CD4-positive, alpha-beta T cell (primary cell): ENCODE results near the gene IFI27L1. TPM values are rescaled to one million over a fixed set of nuclear protein-coding genes. Genes with fewer than 3 reads are reported as not detected.

Source experiments
- ATAC-seq: fragments of 200-7000 bp; cut with Tn5 transposase; one replicate; pipeline ENCODE4 v1.10.0; 2022; ENCODE audit warnings: mild to moderate bottlenecking; ENCODE audit not compliant: poor library complexity
- CTCF ChIA-PET: fragments of 350-600 bp; sonication (Branson Sonifier 250); formaldehyde crosslinking; loops from one replicate; lab custom pipeline; 2021; ENCODE audit warnings: antibody characterized with exemption, inconsistent platforms; lab: Charles Lee
- POLR2A ChIA-PET: fragments of 350-600 bp; sonication (Branson Sonifier 250); formaldehyde crosslinking; loops from one replicate; lab custom pipeline; 2021; ENCODE audit warnings: antibody characterized with exemption, inconsistent platforms; lab: Charles Lee
- DNase-seq, 14 experiments: peaks; one replicate each; pipeline ENCODE4 v3.0.0-alpha.2; 2013 to 2020; ENCODE audit warnings: mixed read lengths in 2 of 14
- H3K27ac ChIP-seq, 2 donors: one replicate each; pipeline versions ENCODE4 v1.5.1 to v1.7.0; 2013; ENCODE audit warnings: low read length in 2 of 2, low read depth in 1 of 2, mild to moderate bottlenecking in 1 of 2
- H3K27me3 ChIP-seq, 2 experiments: 1 replicate in 1 of 2; 2 replicates in 1 of 2; pipeline versions ENCODE4 v1.6.1 to v1.7.0; 2013; ENCODE audit warnings: low read length in 2 of 2, control low read depth in 1 of 2, mild to moderate bottlenecking in 1 of 2, moderate library complexity in 1 of 2; ENCODE audit not compliant: insufficient read depth in 2 of 2, control insufficient read depth in 1 of 2
- H3K36me3 ChIP-seq: one replicate; pipeline ENCODE4 v1.6.1; 2013; ENCODE audit warnings: low read length, control low read depth; ENCODE audit not compliant: insufficient read depth
- H3K4me1 ChIP-seq: one replicate; pipeline ENCODE4 v1.6.1; 2013; ENCODE audit warnings: low read length, control low read depth; ENCODE audit not compliant: insufficient read depth
- H3K4me3 ChIP-seq: one replicate; pipeline ENCODE4 v1.5.1; 2013; ENCODE audit warnings: mild to moderate bottlenecking, low read length, moderate library complexity
- H3K9me3 ChIP-seq, 2 experiments: 1 replicate in 1 of 2; 2 replicates in 1 of 2; pipeline versions ENCODE4 v1.6.1 to v1.7.0; 2013; ENCODE audit warnings: low read length in 2 of 2, mild to moderate bottlenecking in 2 of 2, control low read depth in 1 of 2, moderate library complexity in 1 of 2; ENCODE audit not compliant: control insufficient read depth in 1 of 2, insufficient read depth in 1 of 2
- H3K27ac Mint-ChIP-seq: one replicate; pipeline ENCODE4 v1.8.0; 2020; ENCODE audit warnings: mixed read lengths
- H3K27me3 Mint-ChIP-seq: one replicate; pipeline ENCODE4 v1.8.0; 2021; ENCODE audit warnings: mixed read lengths
- H3K36me3 Mint-ChIP-seq: one replicate; pipeline ENCODE4 v1.8.0; 2021; ENCODE audit warnings: low read depth, mixed read lengths
- H3K4me1 Mint-ChIP-seq: one replicate; pipeline ENCODE4 v1.8.0; 2021; ENCODE audit warnings: low read depth, mixed read lengths
- H3K4me3 Mint-ChIP-seq: one replicate; pipeline ENCODE4 v1.8.0; 2020; ENCODE audit warnings: mild to moderate bottlenecking, mixed read lengths
- H3K9me3 Mint-ChIP-seq: one replicate; pipeline ENCODE4 v1.8.0; 2020; ENCODE audit warnings: mixed read lengths
- CTCF ChIP-seq: fragments of 200-600 bp; IDR thresholded peaks from one replicate; pipeline ENCODE4 v1.8.0; 2022; ENCODE audit warnings: antibody characterized with exemption, mild to moderate bottlenecking
- intact Hi-C, 2 experiments: fragments of 100-400 bp; cut with DNase I in 1 of 2; cut with micrococcal nuclease in 1 of 2; formaldehyde crosslinking; loops; one replicate each; pipeline versions ENCODE4 v1.15.1 to v1.9.0; 2023 to 2025; cut with DNase I, micrococcal nuclease
- total RNA-seq, 174 experiments: library from RNA in 2 of 174; stranded (reverse) in 2 of 174; gene quantifications; one replicate each; pipeline ENCODE4 v1.2.3 and lab custom pipeline; 2021 to 2026

Gene IFI27L1
- total RNA-seq, 2 experiments from 2014 or later = 14.1 to 14.3 TPM

- Mint-ChIP-seq H3K36me3 (peaks cover 9% of the 10 kb centered on the region), H3K4me3 (no peak overlapping the region), H3K27ac (no peak overlapping the region), H3K27me3 (no peaks in the 10 kb centered on the region), H3K4me1 (peaks cover 4% of the 10 kb centered on the region), H3K9me3 (no peaks in the 10 kb centered on the region)
- Histone ChIP-seq H3K4me3 (no peak overlapping the region), H3K9me3 (no peaks in the 10 kb centered on the region), H3K27me3 (no peaks in the 10 kb centered on the region), H3K27ac (no peak overlapping the region), H3K4me1 (peaks cover 4% of the 10 kb centered on the region), H3K36me3 (peaks cover under 1% of the 10 kb centered on the region)
- DNase-seq = no peak
- no peak for TF ChIP-seq CTCF
- ATAC-seq = no peak
- ChIA-PET CTCF (interaction anchor here (1.1 kb wide), 1 partner anchor 97 kb away, joined by 3 read pairs; no protein-coding TSS in a partner anchor), POLR2A (no interaction called here)
- intact Hi-C loops = loop anchor here in 1 of 2 experiments (5.0 kb wide), 1 partner anchor 448 kb away; no protein-coding TSS in a partner anchor
These were observed 42.0 kb upstream of the IFI27L1 start for GRCh38 chr14:94038921-94039629.

GRCh38 chr14:94040247-94040646, 40.9 kb upstream of the IFI27L1 start:
- no peaks in the 10 kb centered on the region for H3K27me3 Mint-ChIP-seq
- peaks cover 20% of the 10 kb centered on the region for H3K36me3 Mint-ChIP-seq
- H3K4me3 Mint-ChIP-seq = no peak overlapping the region
- no peaks in the 10 kb centered on the region for H3K9me3 ChIP-seq
- peaks cover 9% of the 10 kb centered on the region for H3K36me3 ChIP-seq
- peaks cover 4% of the 10 kb centered on the region for H3K4me1 ChIP-seq
- H3K4me1 Mint-ChIP-seq = peaks cover 4% of the 10 kb centered on the region
- CTCF ChIA-PET = interaction anchor here (1.1 kb wide), 1 partner anchor 96 kb away, joined by 3 read pairs; no protein-coding TSS in a partner anchor
- intact Hi-C loops = no loop called here
- no peaks in the 10 kb centered on the region for H3K27me3 ChIP-seq
- H3K9me3 Mint-ChIP-seq = no peaks in the 10 kb centered on the region
- no peak for DNase-seq
- TF ChIP-seq CTCF = no peak
- no peak overlapping the region for H3K27ac Mint-ChIP-seq
- no peak for ATAC-seq
- no peak overlapping the region for H3K27ac ChIP-seq
- H3K4me3 ChIP-seq = no peak overlapping the region
- POLR2A ChIA-PET = no interaction called here

GRCh38 chr14:94040796-94041195, 40.3 kb upstream of the IFI27L1 start:
- ATAC-seq (no peak), DNase-seq (no peak)
- TF ChIP-seq CTCF = no peak
- H3K4me3 Mint-ChIP-seq = no peak overlapping the region
- H3K9me3 Mint-ChIP-seq = no peaks in the 10 kb centered on the region
- Histone ChIP-seq H3K27ac (no peak overlapping the region), H3K36me3 (peaks cover 14% of the 10 kb centered on the region), H3K4me1 (peaks cover 4% of the 10 kb centered on the region), H3K9me3 (no peaks in the 10 kb centered on the region), H3K4me3 (no peak overlapping the region), H3K27me3 (no peaks in the 10 kb centered on the region)
- peaks cover 26% of the 10 kb centered on the region for H3K36me3 Mint-ChIP-seq
- H3K4me1 Mint-ChIP-seq = peaks cover 4% of the 10 kb centered on the region
- no peak overlapping the region for H3K27ac Mint-ChIP-seq
- no peaks in the 10 kb centered on the region for H3K27me3 Mint-ChIP-seq
- POLR2A ChIA-PET = no interaction called here
- intact Hi-C loops = no loop called here
- CTCF ChIA-PET = no interaction called here
